Mononuclear cell (primary cell): Measurements from ENCODE around the gene ADAM12. TPM values are rescaled to one million over a fixed set of nuclear protein-coding genes. Genes with fewer than 3 reads are reported as not detected.

Experiments
- H3K27me3 ChIP-seq: 2 replicates; pipeline ENCODE4 v1.6.0; 2011; ENCODE audit warnings: low read length, control low read depth; ENCODE audit not compliant: insufficient read depth
- H3K4me1 ChIP-seq: 2 replicates; pipeline ENCODE4 v1.5.1; 2011; ENCODE audit warnings: mild to moderate bottlenecking, low read length, control low read depth; ENCODE audit not compliant: insufficient read depth
- H3K4me3 ChIP-seq: 2 replicates; pipeline ENCODE4 v1.5.1; 2011; ENCODE audit warnings: mild to moderate bottlenecking, low read length, moderate library complexity
- H3K9me3 ChIP-seq: 2 replicates; pipeline ENCODE4 v1.5.1; 2011; ENCODE audit warnings: low read depth, mild to moderate bottlenecking, control low read depth, low read length
- total RNA-seq: library from RNA; depleted of rRNA; stranded (reverse); fragments of >200 nt; gene quantifications from one replicate; pipeline ENCODE4 v1.2.3, GENCODE V29; 2012

The ADAM12 gene
- total RNA-seq, 1 donor, result 1.7 TPM

DNA sequence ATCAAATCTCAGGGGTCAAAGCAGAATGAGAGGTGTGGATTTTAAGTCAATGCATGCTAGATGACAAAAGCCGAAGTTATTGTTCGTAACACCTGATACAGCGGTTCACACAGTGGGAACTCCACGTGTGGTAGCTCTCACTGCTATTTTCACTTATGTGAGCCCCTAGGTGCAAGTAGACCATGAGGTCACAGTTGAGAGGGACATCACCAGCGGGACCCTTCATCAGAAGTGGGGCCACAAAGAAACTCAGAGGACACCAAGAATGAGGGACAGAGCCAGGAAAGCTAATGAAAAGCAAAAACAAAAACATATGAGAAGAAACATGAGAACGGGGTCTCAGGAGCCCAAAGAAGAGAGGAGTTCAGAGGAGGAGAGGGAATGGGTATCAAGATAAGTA is 63.5 kb downstream of the ADAM12 start:
- no peaks in the 10 kb centered on the region for H3K4me1 ChIP-seq
- H3K4me3 ChIP-seq, result no peak overlapping the region
- H3K9me3 ChIP-seq, result no peaks in the 10 kb centered on the region
- H3K27me3 ChIP-seq, result no peaks in the 10 kb centered on the region

DNA sequence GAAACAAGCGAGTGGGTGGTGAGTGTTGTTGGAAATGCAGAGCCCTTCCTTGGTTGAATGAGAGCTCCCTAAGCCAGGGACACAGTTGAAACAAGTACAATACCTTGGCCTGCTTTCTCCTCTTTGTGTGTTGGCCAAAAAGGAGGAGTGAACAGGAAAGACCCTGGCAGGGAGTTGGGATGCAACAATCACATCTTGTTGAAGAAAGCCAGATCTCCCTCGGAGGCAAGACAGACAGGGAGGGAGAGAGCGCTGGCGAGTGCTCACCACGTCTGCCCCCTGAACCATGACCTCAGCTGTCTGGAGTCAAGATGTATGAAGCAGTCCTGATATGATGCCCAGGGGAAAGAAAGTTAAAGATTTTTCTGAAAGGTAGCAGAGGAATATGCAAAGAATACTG is 66.8 kb downstream of the ADAM12 start:
- no peaks in the 10 kb centered on the region for H3K9me3 ChIP-seq
- no peaks in the 10 kb centered on the region for H3K4me1 ChIP-seq
- H3K27me3 ChIP-seq, result no peaks in the 10 kb centered on the region
- no peak overlapping the region for H3K4me3 ChIP-seq

DNA sequence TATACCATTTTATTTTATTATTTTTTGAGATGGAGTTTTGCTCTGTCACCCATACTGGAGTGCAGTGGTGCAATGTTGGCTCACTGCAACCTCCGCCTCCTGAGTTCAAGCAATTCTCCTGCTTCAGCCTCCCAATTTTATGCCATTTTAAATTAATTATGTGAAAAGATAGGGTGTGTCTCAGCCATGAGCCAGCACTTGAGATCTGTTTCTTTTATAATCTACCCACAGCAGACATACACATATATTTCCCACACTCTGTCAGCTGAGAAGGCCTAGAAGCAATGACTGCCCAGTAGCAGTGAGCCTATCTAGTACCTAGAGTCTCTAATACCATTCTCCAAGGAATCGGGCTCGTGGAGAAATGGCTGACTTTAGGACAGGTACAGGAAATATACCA is 70.5 kb downstream of the ADAM12 start:
- no peak overlapping the region for H3K4me3 ChIP-seq
- H3K9me3 ChIP-seq, result no peaks in the 10 kb centered on the region
- H3K4me1 ChIP-seq, result no peaks in the 10 kb centered on the region
- H3K27me3 ChIP-seq, result no peaks in the 10 kb centered on the region

DNA sequence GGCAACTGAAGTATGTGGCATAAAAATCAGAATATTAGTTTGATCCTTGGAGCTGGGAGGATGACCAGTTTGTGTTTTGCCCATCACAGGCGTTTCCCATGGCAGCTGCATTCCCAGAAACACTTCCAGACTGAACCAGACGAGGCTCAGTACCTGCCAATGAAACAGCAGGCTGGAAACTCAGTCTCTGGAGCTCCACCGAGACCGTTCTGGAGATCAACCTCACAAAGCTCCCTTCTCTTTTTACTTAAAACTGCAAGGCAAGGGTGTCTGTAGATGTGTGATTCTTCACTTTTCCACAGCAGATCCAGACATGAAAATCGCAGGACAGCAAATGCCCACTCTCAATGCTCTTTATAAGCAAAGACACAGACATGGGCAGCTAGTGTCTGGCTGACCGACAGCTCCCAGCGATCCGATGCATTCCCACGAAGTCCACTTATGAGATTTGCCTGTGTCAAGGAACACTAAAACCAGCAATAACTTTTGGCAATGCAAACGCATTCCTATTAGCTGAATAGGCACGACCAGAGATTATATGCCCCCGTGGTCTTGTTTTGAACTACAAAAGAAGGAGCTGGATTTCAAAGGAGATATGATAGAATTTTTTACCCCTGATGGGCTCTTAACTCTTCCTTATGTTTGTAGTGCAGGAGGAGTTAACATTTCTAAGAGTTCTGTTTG is 72.6 kb downstream of the ADAM12 start:
- H3K4me1 ChIP-seq, result no peaks in the 10 kb centered on the region
- H3K9me3 ChIP-seq, result no peaks in the 10 kb centered on the region
- H3K27me3 ChIP-seq, result no peaks in the 10 kb centered on the region
- H3K4me3 ChIP-seq, result no peak overlapping the region

DNA sequence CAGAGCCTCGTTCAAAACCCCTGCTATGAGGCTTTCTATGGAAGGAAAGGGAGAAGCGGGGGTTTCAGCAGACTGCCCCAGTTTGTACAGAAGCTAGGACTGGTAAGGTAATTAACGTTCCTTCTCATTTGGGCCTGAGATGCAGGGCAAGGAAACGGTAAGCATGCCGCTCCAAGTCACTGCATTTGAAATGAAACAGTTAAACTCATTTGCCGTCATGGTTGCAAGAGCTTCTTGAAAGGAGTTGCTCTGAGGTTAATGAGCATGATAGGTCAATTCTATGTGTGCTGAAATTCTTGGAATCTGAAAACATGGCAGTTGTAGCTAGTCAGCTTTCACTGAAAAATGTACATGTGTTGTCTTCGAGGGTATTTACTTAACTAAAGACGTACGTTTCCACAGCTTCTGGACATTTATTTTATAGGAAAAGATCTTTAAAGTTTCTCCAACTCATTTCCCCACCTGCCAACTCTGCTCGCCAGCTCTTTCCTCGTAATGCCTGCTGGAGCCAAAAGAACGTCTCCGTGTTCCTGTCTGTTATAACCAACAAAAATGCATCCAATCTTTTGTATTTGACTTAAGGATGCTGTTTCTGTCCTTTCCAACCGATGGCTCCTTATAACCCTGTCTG is 73.3 kb downstream of the ADAM12 start:
- H3K4me1 ChIP-seq, result no peaks in the 10 kb centered on the region
- H3K4me3 ChIP-seq, result no peak overlapping the region
- H3K9me3 ChIP-seq, result no peaks in the 10 kb centered on the region
- no peaks in the 10 kb centered on the region for H3K27me3 ChIP-seq

DNA sequence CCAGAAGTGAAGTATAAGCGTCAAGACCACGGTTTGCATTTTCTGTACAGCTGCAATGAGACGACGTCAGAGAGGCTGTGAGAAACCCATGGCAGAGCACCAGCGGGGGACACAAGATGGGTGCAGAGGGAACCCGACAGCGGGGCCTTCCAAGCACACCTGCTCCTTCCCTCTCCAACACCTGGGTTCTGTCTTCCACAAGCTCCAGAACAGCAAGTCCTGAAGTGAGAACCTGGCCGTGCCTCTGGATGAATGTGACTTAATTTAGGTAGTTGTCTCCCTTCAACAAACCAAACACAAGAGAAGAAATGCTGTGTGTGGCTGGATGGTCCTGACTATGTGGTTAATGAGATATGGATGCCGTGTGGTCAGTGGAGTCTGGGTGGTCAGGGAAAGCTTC is 76.1 kb downstream of the ADAM12 start:
- Histone ChIP-seq H3K9me3 (no peaks in the 10 kb centered on the region), H3K27me3 (no peaks in the 10 kb centered on the region), H3K4me3 (no peak overlapping the region), H3K4me1 (no peaks in the 10 kb centered on the region)

DNA sequence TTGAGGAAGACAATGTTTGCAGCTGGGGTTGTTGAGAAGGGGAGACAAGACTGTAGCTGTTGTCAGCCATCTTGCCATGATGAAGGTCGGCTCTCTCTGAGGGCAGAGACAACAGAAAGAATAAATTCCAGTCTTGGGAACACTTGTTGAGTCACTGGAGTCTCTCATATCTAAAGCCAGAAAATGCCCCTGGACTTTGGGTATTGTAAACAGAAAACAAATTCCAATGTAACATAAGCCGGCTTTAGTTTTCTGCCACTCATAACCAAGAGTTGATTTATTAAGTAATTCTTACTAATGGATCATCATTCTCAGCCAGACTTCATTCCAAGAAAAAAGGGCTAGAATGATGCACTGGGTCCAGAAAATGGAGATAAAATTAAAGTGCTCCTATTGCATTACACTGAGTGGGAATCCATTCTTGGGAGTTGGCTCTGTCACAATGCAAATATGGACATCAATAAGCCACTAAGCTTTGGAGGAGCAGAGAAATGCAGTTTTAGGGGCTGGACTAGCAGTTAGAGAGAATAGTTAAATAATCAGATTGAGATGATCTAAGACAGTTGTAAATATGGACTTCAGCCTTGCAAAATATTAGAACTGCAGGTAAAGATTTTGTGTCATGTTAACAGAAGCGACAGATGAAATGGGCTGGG is 78.9 kb downstream of the ADAM12 start:
- H3K4me1 ChIP-seq, result no peaks in the 10 kb centered on the region
- no peaks in the 10 kb centered on the region for H3K27me3 ChIP-seq
- H3K9me3 ChIP-seq, result no peaks in the 10 kb centered on the region
- H3K4me3 ChIP-seq, result no peak overlapping the region

DNA sequence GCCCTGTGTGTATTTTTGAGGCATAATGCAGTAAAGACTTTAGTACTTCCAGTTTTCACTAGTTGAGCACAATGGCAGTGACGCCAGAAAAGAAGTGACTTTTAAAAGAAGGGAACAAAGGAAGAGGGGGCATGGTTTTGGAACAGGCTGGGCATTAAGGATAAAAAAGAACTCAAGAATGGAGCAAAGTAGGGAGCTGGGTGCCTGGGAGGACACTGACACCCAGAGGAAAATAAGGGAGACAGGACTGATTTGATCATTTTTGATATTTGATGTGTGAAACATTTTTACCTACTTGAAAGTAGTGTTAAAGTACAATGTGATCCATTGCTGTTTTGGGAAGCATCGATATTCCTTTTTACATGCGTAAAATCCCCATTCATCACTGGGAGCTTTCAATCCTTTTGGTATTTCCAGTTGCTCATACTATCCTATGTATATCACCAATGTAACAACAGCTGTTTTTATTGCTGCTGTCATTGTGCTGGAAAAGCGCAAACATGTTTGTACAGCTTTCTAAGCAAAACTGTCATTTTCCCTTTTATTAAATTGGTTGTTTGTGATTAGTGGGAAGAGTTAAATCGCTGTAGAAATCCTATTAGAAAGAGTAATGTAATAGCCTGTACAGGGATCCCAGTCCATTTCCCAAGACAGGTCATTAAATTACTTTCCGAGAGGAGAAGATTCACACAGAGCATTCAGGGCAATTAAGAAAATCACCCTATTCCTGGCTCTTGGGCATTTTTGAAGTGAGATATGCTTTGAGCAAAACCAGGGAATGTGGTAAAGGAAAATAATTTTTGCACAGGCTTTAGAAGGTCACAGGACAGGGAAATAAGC is 85.2 kb downstream of the ADAM12 start:
- no peaks in the 10 kb centered on the region for H3K9me3 ChIP-seq
- H3K4me3 ChIP-seq, result no peak overlapping the region
- no peaks in the 10 kb centered on the region for H3K27me3 ChIP-seq
- no peaks in the 10 kb centered on the region for H3K4me1 ChIP-seq

DNA sequence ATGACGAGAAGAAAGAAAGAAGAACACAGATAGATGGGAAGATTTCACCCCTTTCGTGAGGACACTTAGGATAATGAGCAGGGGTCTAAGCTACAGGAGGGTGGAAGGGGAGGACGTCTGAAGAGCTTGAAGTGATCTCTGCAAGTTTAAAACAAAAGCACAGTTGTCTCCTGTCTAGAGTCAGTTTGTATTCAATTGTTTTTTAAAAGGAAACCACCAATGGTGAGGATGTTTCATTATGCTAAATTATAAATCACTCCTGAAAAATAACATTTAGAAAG is 85.9 kb downstream of the ADAM12 start:
- H3K4me3 ChIP-seq, result no peak overlapping the region
- H3K9me3 ChIP-seq, result no peaks in the 10 kb centered on the region
- no peaks in the 10 kb centered on the region for H3K27me3 ChIP-seq
- H3K4me1 ChIP-seq, result no peaks in the 10 kb centered on the region

DNA sequence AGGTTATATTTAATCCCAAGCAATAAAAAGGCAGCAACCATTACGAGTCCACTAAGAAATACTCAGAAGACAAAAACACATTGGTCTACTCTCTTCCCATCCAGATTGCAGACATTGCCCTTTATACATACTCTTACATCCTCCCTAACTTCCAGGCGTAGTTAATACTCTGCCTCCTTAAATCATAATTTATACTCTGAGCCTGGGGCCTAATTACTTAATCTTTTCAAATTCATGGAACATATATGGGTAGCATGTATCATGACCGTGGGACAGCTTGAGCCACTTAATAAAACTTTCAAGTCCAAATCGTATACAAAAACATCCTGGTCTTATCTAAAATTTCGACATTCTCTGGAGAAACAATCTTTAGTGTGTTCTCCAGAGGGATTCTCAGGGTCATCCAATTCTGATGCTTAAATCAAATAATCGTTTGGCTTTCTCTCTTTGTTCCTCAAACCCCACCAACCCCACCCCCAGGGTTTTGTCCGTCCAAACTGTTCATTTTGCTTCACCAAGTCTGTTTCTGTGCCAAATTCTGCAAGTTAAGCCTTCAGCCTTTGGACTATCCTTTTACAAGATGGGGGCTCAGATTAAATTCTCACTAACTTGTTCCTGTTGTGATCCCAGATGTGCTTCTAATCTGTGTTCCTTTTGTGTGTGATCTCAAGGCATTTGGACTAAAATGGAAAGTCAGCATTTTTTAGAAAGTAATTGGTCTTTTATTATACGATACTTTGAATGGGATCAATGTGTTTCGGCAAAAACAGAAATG is 86.4 kb downstream of the ADAM12 start:
- H3K9me3 ChIP-seq, result no peaks in the 10 kb centered on the region
- no peaks in the 10 kb centered on the region for H3K4me1 ChIP-seq
- H3K27me3 ChIP-seq, result no peaks in the 10 kb centered on the region
- H3K4me3 ChIP-seq, result no peak overlapping the region

DNA sequence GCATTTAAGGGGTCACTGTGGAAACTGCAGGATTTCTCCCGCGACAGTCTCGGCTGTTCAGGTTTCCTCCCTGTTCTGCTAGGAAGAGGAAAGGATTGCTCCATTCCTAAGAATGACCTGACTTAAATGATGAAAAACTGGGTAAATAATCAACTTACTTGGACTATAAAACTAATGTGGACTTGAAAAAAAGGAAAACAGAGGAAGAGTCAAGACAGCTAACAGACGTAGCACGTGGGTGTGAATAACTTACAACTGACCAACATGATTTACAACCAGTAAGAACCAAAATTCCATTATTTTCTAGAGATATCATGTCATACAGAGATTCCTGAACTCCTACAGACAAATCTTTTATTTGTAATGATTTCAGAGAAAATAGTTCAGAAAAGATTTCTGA is 93.8 kb downstream of the ADAM12 start:
- Histone ChIP-seq H3K27me3 (no peaks in the 10 kb centered on the region), H3K4me3 (no peak overlapping the region), H3K9me3 (no peaks in the 10 kb centered on the region), H3K4me1 (no peaks in the 10 kb centered on the region)

DNA sequence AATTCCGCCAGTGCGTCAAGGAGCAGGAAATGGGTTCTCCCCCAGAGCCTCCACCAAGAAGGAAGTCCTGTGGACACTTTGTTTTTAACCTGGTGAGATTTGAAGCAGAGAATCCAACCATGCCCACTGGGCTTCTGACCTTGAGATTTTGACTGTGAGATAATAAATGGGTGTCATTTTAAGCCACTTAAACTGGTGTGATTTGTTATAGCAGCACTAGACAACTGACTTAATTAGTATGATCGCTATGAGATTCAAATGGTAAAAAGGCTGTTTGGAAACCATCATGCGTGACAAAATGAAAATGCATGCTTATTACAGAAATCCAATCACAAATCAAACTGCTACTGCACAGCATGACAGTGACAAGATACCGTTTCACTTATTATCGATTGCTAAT is 98.0 kb downstream of the ADAM12 start:
- Histone ChIP-seq H3K9me3 (no peaks in the 10 kb centered on the region), H3K4me3 (no peak overlapping the region), H3K27me3 (no peaks in the 10 kb centered on the region), H3K4me1 (no peaks in the 10 kb centered on the region)

DNA sequence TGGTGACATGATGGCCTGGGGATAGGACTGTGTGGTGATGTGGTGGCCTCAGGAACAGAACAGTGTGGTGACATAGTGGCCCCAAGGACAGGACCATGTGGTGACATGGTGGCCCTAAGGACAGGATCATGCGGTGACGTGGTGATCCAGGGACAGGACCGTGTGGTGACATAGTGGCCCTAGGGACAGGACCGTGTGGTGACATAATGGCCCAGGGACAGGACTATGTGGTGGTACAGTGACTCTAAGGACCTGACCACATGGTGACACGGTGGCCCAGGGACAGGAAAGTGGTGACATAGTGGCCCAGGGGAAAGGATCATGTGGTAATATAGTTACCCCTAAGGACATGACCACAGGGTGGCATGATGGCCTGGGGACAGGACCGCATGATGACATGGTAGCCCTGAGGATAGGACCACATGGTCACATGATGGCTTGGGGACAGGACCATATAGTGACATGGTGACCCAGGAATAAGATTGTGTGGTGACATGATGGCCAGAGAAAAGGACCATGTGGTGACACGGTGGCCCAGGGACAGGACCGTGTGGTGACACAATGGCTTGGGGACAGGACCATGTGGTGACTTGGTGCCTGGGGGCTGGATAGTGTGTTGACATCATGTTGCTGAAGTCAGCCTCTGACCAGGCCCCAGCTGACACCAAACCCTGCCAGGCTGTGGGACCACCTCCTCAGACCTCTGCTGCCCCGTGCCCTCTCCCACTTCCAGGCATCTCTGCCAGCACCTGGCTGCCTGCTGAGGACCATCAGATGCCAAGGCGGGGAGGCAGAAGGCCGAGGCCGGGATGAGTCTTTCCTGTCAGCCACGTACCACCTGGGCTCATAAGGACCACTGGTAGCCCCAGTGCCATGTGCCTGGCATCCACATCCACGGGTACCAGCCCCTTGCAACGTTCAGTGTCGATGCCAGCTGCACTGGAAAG is 99.5 kb downstream of the ADAM12 start:
- Histone ChIP-seq H3K27me3 (no peaks in the 10 kb centered on the region), H3K4me3 (no peak overlapping the region), H3K9me3 (no peaks in the 10 kb centered on the region), H3K4me1 (no peaks in the 10 kb centered on the region)

DNA sequence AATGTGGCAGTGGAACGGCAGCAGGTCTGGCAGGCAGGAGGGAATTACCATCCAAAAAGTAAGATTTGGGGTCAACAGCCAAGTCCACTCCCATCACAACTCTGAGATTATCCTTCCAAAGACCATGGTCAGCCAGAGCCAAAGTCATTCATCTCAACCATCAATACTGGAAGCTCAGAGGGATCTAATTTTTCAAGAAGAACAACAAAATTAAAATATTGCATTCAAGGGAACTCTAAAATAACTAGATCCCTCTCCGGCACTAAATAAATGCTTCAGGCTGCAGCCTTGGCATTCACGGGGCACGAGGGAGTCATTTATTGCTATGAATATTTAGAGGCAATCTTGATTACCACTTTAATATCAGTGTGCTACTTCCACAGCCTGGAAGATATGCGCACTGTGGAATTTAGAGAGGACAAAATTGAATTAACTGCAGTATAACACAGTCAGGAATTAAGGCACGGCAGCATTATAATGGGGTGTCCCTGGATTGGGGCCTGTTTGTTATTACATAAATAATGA is 102.0 kb downstream of the ADAM12 start:
- Histone ChIP-seq H3K4me1 (no peaks in the 10 kb centered on the region), H3K4me3 (no peak overlapping the region), H3K9me3 (no peaks in the 10 kb centered on the region), H3K27me3 (no peaks in the 10 kb centered on the region)
